Measurements from ENCODE around the gene SBNO2. TPM values are rescaled to one million over a fixed set of nuclear protein-coding genes. Genes with fewer than 3 reads are reported as not detected.

SBNO2 gene
- total RNA-seq, 1 donor from 2014 or later, result 125 TPM

DNA sequence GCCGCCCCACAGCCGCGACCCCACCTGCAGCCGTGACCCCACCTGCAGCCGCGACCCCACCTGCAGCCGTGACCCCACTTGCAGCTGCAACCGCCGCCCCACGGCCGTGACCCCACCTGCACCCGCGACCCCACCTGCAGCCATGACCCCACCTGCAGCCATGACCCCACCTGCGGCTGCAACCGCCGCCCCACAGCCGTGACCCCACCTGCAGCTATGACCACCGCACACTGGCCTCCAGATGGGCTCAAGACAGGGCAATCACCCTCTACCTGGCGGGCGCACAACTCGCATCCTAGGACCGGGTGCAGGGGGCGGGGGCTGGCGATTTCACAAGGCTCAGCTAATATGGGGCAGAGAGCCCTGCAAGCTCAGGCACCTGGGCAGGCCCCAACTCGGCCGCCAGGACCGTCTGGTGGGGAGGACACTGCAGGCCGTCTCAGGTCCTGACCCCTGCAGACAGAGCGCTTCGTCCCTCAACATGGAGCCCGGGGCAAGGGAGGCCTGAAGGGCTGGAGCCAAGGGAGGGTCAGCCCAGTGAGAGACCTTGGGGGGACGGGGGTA, 15.1 kb downstream of the SBNO2 start:
- peak; percentile 61 for DNase-seq
- H3K36me3 ChIP-seq, result peaks cover 2% of the 10 kb centered on the region
- H3K27me3 ChIP-seq, result no peaks in the 10 kb centered on the region
- intact Hi-C loops (cut with DNase I), result no loop called here
- H3K9me3 ChIP-seq, result no peaks in the 10 kb centered on the region
- ATAC-seq, result no peak
- no peak overlapping the region for H3K4me3 ChIP-seq
- TF ChIP-seq CTCF (IDR thresholded peaks at IDR 0.05), result no peak
- H3K4me1 ChIP-seq, result peaks cover 32% of the 10 kb centered on the region
- H3K27ac ChIP-seq, result no peak overlapping the region

GRCh38 chr19:1157931-1158884, 15.9 kb downstream of the SBNO2 start:
- Histone ChIP-seq H3K4me1 (peaks cover 35% of the 10 kb centered on the region), H3K36me3 (peaks cover 9% of the 10 kb centered on the region), H3K9me3 (no peaks in the 10 kb centered on the region), H3K27me3 (no peaks in the 10 kb centered on the region), H3K4me3 (no peak overlapping the region), H3K27ac (no peak overlapping the region)
- intact Hi-C loops (cut with DNase I), result no loop called here
- no peak for TF ChIP-seq CTCF (IDR thresholded peaks at IDR 0.05)
- peak; percentile 66 for DNase-seq
- ATAC-seq, result no peak

DNA sequence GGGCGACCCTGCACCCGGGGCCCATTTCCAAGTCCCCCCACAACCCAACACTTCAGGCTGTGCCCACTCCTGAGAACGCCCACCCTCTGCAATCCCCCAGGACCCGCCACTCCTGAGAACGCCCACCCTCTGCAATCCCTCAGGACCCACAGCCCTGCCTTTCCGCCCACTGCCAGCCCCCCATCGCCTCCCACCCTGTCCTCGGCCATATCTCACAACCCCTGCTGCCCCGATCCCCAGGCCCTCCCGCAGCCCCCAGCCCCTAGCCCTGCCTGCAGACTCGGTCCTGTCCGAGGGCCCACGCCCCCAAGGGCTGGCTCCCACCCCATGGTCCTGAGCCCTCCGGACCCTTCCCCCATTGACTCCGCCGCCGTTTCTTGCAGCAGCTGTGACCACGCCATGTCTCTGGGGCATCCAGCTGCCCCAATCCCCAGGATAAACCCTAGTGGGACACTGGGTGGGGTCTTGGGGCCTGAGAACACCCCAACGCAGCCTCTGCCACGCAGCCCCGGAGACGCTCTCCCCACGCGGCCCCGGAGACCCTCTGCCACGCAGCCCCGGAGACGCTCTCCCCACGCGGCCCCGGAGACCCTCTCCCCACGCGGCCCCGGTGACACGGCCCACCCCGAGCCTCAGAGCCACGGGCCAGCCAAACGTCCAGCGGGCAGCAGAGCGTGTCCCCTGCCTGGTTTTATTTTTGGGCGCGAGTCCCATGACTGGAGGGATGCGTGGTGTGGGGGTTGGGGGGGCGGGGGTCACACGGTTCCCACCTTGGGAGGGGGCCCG, 17.0 kb downstream of the SBNO2 start:
- no peak for ATAC-seq
- H3K27me3 ChIP-seq, result no peaks in the 10 kb centered on the region
- peak; percentile 61 for DNase-seq
- H3K4me1 ChIP-seq, result peaks cover 42% of the 10 kb centered on the region
- intact Hi-C loops (cut with DNase I), result no loop called here
- no peak overlapping the region for H3K4me3 ChIP-seq
- H3K27ac ChIP-seq, result peak overlapping the region; percentile 97
- no peaks in the 10 kb centered on the region for H3K9me3 ChIP-seq
- no peak for TF ChIP-seq CTCF (IDR thresholded peaks at IDR 0.05)
- peaks cover 18% of the 10 kb centered on the region for H3K36me3 ChIP-seq

- peak; percentile 19 for ATAC-seq
- DNase-seq, result peak; percentile 78
- no peak for TF ChIP-seq CTCF (IDR thresholded peaks at IDR 0.05)
- Histone ChIP-seq H3K4me1 (peaks cover 43% of the 10 kb centered on the region), H3K27me3 (no peaks in the 10 kb centered on the region), H3K9me3 (no peaks in the 10 kb centered on the region), H3K4me3 (no peak overlapping the region), H3K36me3 (peaks cover 25% of the 10 kb centered on the region), H3K27ac (peak overlapping the region; percentile 97)
- intact Hi-C loops (cut with DNase I), result no loop called here
These were observed 17.7 kb downstream of the SBNO2 start for GRCh38 chr19:1156305-1156801.
